Measurements from ENCODE around the gene RNU5B-1.

RNU5B-1 gene

DNA sequence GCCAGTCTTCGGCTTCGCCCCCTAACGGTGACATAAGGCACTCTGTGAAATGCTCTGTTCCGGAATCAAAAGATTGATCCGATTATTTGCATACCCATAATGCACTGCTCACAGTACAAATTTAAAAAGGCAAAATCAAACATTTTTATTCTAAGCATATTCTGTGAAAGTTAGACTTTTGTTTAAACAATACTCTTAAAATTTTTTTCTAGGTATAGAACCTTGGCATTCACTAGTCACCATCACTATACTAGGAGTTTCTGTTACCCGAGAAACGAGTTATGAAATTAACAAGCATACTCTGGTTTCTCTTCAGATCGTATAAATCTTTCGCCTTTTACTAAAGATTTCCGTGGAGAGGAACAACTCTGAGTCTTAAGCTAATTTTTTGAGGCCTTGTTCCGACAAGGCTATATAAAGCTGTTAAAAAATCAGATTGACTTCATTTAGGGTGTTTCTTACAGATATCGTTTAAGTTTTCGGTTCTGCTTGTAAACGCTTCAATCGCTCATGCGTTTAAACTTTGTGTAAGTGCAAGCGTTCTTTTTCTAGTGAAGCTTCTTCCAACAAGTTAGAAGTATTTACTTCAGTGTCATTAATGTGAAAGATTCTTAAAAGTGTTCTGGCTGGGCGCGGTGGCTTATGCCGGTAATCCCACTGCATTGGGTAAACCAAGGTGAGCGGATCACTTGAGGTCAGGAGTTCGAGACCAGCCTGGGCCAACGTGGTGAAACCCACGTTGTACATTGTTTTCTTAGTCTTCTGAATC is at the start of gene RNU5B-1:
Gene RNU5B-1, plus strand, starts transcription at position 297 of the 769 bp plus-strand sequence.
- DNase-seq (ENCODE audit: low read depth) = peak; percentile 88
- peak within 1 kb of the TSS; percentile 54 for H3K4me3 ChIP-seq (ENCODE audit: low read depth, low read length)
- TF ChIP-seq, protein P1, sequence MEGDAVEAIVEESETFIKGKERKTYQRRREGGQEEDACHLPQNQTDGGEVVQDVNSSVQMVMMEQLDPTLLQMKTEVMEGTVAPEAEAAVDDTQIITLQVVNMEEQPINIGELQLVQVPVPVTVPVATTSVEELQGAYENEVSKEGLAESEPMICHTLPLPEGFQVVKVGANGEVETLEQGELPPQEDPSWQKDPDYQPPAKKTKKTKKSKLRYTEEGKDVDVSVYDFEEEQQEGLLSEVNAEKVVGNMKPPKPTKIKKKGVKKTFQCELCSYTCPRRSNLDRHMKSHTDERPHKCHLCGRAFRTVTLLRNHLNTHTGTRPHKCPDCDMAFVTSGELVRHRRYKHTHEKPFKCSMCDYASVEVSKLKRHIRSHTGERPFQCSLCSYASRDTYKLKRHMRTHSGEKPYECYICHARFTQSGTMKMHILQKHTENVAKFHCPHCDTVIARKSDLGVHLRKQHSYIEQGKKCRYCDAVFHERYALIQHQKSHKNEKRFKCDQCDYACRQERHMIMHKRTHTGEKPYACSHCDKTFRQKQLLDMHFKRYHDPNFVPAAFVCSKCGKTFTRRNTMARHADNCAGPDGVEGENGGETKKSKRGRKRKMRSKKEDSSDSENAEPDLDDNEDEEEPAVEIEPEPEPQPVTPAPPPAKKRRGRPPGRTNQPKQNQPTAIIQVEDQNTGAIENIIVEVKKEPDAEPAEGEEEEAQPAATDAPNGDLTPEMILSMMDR (IDR thresholded peaks at IDR 0.05; ENCODE audit: control insufficient read depth, extremely low read depth, insufficient read depth) = peak; percentile 82

DNA sequence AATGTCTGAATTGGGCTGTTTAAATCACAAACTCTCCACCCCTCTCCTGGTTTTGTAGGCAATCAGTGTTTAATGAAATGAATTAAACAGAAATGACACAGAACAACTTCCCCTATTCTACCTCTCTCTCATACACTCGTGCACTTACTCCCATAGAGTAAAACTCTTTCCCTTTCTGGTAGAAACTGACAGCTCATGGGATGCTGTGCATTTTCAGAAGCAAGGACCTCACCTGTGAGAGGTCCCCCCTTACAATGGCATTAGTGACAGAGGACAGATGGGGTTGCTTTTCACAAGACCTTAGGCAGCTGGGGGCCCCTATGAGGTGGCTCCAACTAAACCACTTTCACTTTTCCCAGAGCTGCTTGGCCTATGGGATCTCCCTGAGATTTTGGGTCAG is 49.7 kb upstream of the RNU5B-1 start:
- no peak for DNase-seq (ENCODE audit: low read depth)
- TF ChIP-seq, protein P1 (IDR thresholded peaks at IDR 0.05; ENCODE audit: control insufficient read depth, extremely low read depth, insufficient read depth) = no peak
- no peak overlapping the region for H3K4me3 ChIP-seq (ENCODE audit: low read depth, low read length)

DNA sequence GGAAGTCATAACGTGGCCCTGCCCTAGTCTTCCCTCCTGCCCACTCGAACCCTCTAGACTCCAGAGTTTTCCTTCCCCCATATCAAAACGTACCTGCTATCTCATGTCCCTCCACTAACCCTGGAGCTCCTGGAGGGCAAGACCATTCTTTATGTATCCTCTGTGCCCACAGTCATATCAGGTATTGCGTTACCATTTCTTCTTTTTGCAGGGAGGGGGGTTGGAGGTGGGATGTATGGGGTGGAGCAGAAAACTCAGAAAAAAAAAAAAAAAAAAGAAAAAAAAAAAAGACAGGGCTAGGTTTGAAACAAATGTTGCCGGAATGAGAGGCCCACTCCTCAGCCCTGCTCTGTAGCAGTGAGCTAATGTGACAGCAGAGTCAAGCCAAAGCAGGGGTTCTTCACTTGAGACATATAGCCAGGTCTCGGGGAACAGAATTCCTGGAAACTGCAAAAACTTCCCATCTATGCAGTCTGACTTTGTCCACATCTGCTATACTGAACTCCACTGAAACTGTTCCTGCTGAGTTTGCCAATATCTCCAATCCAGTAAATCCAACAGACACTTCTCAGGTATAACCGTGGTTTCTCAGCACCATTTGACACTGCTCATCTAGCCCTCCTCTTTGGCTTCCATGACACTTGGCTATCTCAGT is 48.9 kb upstream of the RNU5B-1 start:
- no peak for DNase-seq (ENCODE audit: low read depth)
- no peak overlapping the region for H3K4me3 ChIP-seq (ENCODE audit: low read depth, low read length)
- TF ChIP-seq, protein P1 (IDR thresholded peaks at IDR 0.05; ENCODE audit: control insufficient read depth, extremely low read depth, insufficient read depth) = no peak

- TF ChIP-seq, protein P1 (IDR thresholded peaks at IDR 0.05; ENCODE audit: control insufficient read depth, extremely low read depth, insufficient read depth) = no peak
- no peak for DNase-seq (ENCODE audit: low read depth)
- no peak overlapping the region for H3K4me3 ChIP-seq (ENCODE audit: low read depth, low read length)
These were observed 45.9 kb upstream of the RNU5B-1 start for GRCh38 chr15:65258375-65259262.

GRCh38 chr15:65259367-65259797 is 45.1 kb upstream of the RNU5B-1 start:
- DNase-seq (ENCODE audit: low read depth) = no peak
- TF ChIP-seq, protein P1 (IDR thresholded peaks at IDR 0.05; ENCODE audit: control insufficient read depth, extremely low read depth, insufficient read depth) = no peak

GRCh38 chr15:65260968-65261367 is 43.5 kb upstream of the RNU5B-1 start:
- TF ChIP-seq, protein P1 (IDR thresholded peaks at IDR 0.05; ENCODE audit: control insufficient read depth, extremely low read depth, insufficient read depth) = no peak
- no peak for DNase-seq (ENCODE audit: low read depth)
- H3K4me3 ChIP-seq (ENCODE audit: low read depth, low read length) = no peak overlapping the region

More at GRCh38 chr15:65259367-65259797, 45.1 kb upstream of the RNU5B-1 start:
- H3K4me3 ChIP-seq (ENCODE audit: low read depth, low read length) = no peak overlapping the region

Measured in LNCaP clone FGC (cell line).